RWPE1 (cell line): Measurements from ENCODE around the gene OXSR1.

Source experiments
- CTCF ChIA-PET: fragments of 350-600 bp; sonication (Branson Sonifier 250); formaldehyde crosslinking; extraction: SDS; loops from one replicate; lab custom pipeline; 2021; lab: Yijun Ruan, JAX
- POLR2A ChIA-PET: fragments of 400-600 bp; formaldehyde crosslinking; extraction: SDS; loops from one replicate; lab custom pipeline; 2020; ENCODE audit warnings: antibody characterized with exemption; ENCODE audit not compliant: low non-redundant PET; lab: Yijun Ruan, JAX
- DNase-seq: peaks from one replicate; pipeline ENCODE4 v3.0.0; 2012; ENCODE audit warnings: low spot score
- H3K27ac ChIP-seq: fragments of 450-650 bp; 2 replicates; pipeline ENCODE4 v1.5.1; 2017
- TF ChIP-seq, protein P1 (sequence below): fragments of 450-650 bp; conservative IDR thresholded peaks from 2 replicates; pipeline ENCODE4 v1.5.1; 2017; ENCODE audit warnings: low read depth, mild to moderate bottlenecking

Gene OXSR1

DNA sequence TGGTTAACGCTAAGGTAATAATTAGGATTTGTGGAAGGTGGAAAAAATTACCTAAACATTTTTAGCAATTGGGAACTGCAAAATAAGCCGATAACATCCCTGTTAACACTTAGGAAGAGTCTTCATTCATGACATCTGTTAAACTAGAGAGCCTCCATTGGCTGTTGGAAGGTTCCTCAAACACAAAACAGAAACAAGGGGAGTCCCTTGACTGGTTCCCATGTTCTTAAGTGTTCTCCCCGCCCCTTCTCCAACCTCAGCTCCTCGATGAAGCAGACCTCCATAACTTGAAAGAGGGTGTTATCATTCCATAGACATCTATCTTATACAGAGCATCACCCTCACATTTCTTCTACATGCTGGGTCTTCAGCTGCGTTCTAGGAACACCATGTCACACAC lies 102.8 kb downstream of the OXSR1 start:
- CTCF ChIA-PET: no interaction called here
- POLR2A ChIA-PET: no interaction called here
- no peak overlapping the region for H3K27ac ChIP-seq
- TF ChIP-seq, protein P1, sequence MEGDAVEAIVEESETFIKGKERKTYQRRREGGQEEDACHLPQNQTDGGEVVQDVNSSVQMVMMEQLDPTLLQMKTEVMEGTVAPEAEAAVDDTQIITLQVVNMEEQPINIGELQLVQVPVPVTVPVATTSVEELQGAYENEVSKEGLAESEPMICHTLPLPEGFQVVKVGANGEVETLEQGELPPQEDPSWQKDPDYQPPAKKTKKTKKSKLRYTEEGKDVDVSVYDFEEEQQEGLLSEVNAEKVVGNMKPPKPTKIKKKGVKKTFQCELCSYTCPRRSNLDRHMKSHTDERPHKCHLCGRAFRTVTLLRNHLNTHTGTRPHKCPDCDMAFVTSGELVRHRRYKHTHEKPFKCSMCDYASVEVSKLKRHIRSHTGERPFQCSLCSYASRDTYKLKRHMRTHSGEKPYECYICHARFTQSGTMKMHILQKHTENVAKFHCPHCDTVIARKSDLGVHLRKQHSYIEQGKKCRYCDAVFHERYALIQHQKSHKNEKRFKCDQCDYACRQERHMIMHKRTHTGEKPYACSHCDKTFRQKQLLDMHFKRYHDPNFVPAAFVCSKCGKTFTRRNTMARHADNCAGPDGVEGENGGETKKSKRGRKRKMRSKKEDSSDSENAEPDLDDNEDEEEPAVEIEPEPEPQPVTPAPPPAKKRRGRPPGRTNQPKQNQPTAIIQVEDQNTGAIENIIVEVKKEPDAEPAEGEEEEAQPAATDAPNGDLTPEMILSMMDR: no peak
- no peak for DNase-seq

DNA sequence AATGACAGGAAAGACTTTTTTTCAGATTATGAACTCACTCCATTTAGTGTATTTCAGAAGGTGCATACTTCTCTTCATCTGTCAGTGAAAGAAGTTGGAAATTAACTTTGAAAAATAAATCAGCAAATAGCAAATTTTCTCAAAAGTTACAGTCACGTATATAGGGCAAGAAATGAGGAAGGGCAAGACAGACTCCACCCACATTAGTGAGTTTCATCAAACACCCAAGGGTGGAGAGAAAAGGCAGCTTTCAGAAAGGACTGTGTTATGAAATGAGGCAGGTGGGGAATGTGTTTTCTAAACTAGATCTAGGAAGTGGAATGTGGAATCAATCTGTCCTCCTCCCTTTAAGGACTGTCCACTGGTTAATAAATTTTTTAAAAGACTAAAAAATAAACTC lies 103.2 kb downstream of the OXSR1 start:
- DNase-seq: no peak
- POLR2A ChIA-PET: no interaction called here
- TF ChIP-seq, protein P1: no peak

DNA sequence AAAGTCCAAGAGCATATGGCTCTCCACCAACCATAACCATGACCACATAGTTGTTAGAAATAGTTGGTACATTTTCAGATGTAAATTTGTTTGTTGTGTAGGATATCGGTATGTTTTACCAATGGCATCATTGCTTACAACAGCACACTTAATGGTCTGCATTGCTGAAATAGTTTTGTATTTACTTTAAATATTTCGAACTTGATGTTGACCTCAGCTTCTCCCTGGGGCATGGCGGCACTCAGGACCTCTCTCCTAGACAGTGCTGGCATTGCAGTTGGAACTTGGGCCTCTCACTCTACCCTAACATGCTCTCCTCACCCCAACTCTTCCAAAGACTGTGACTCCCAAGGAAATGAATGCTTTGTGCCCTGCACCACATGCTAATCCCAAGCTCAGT lies 105.3 kb downstream of the OXSR1 start:
- no peak for DNase-seq
- ChIA-PET CTCF (interaction anchor here (0.7 kb wide), 1 partner anchor 91 kb away, joined by 3 read pairs; no protein-coding TSS in a partner anchor), POLR2A (no interaction called here)
- TF ChIP-seq, protein P1: no peak
- H3K27ac ChIP-seq: no peak overlapping the region

More for the DNA sequence above, 103.2 kb downstream of the OXSR1 start:
- CTCF ChIA-PET: no interaction called here
- no peak overlapping the region for H3K27ac ChIP-seq

DNA sequence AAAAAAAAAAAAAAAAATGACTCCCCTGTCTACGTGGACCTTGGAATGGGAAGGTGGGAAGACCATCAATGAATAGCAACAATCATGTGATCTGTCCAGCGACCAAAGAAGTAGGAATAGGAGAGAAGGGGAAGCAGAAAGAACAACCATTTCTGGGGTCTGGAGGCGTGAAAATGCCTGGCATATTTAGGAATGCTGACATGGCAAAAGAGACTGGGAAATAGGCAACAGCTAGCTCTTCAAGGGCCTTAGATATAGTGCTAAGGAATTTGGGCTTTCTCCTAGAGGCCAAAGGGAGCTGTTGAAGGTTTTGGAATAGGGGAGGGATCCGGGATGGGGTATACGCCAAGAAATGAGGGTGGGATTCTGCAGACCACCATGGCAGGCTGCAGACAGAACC lies 106.2 kb downstream of the OXSR1 start:
- no peak overlapping the region for H3K27ac ChIP-seq
- TF ChIP-seq, protein P1: no peak
- POLR2A ChIA-PET: no interaction called here
- CTCF ChIA-PET: interaction anchor here (0.6 kb wide), 1 partner anchor 379 kb away, joined by 5 read pairs; no protein-coding TSS in a partner anchor
- DNase-seq: no peak

DNA sequence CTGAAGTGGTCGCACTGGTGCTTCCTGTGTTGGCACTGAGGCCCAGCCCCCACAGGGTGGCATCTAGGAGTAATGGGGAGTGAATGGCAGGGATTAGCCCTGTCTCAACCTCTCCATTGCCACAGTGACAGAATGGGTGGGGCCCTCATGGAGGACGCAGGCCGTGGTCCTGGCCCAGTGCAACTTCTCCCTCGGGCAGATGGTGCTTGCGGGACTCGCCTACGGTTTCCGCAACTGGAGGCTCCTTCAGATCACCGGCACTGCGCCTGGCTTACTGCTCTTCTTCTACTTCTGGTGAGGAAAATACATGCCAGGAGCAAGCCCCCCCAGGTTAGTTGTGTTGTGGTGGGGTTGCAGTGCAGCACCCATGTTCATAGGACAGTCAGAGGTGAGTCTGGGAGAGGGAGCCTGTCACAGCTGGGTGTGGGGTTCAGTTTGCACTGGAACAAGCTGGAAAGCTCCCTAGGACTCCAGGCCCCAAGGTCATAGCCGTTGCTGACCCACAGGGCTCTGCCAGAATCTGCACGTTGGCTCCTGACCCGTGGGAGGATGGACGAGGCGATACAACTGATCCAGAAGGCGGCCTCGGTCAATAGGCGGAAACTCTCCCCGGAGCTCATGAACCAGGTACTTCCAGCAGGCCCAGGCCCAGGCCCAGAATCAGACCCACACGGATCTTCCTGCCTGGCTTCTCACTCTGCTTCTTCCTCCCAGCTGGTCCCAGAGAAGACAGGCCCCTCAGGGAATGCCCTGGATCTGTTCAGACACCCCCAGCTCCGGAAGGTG lies 109.7 kb downstream of the OXSR1 start:
- H3K27ac ChIP-seq: no peak overlapping the region
- no peak for DNase-seq
- ChIA-PET POLR2A (no interaction called here), CTCF (interaction anchor here (0.6 kb wide), 1 partner anchor 232 kb away, joined by 3 read pairs; no protein-coding TSS in a partner anchor)
- TF ChIP-seq, protein P1: no peak

DNA sequence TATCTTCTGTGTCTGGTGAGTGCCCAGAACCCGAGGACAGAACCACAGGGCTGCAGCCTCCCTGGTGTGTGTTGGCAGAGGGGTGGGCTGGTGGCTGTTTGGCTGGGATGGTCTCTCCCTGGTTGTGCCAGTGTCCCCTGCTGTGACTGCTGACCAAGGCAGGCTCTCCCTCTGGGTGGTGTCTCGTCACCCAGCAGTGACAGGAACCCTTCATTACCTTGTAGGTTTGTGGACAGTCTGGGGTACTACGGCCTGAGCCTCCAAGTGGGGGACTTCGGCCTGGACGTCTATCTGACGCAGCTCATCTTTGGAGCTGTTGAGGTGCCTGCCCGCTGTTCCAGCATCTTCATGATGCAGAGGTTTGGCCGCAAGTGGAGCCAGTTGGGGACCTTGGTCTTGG lies 110.3 kb downstream of the OXSR1 start:
- no peak overlapping the region for H3K27ac ChIP-seq
- CTCF ChIA-PET: interaction anchor here (0.6 kb wide), 1 partner anchor 233 kb away, joined by 3 read pairs; no protein-coding TSS in a partner anchor
- no peak for DNase-seq
- POLR2A ChIA-PET: no interaction called here
- TF ChIP-seq, protein P1: no peak
